NCI-H446 treated with DMSO at 0.1 percent for 48 hours (cell line): Measurements from ENCODE around the gene IL1R2.

Experiments
- DNase-seq: peaks from one replicate; lab custom pipeline; 2025; lab: John Stamatoyannopoulos, UW

Gene IL1R2, protein sequence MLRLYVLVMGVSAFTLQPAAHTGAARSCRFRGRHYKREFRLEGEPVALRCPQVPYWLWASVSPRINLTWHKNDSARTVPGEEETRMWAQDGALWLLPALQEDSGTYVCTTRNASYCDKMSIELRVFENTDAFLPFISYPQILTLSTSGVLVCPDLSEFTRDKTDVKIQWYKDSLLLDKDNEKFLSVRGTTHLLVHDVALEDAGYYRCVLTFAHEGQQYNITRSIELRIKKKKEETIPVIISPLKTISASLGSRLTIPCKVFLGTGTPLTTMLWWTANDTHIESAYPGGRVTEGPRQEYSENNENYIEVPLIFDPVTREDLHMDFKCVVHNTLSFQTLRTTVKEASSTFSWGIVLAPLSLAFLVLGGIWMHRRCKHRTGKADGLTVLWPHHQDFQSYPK

DNA sequence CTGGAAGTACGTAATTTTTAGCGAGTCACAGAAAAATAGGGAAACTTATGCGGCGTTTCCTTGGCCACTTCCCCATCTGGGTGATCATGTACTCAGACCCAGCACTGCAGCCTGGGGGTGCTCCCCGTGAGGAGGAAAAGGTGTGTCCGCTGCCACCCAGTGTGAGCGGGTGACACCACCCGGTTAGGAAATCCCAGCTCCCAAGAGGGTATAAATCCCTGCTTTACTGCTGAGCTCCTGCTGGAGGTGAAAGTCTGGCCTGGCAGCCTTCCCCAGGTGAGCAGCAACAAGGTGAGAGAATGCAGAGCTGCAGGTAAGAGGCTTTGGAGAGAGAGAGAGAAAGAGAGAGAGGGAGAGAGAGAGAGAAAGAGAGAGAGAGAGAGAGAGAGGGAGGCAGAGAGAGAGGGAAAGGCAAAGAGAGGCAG, at the start of gene IL1R2:
Gene IL1R2, plus strand, starts transcription at position 240 of the 425 bp plus-strand sequence. CDS start 16,616 bp downstream, outside the sequence.
- DNase-seq = no peak

DNA sequence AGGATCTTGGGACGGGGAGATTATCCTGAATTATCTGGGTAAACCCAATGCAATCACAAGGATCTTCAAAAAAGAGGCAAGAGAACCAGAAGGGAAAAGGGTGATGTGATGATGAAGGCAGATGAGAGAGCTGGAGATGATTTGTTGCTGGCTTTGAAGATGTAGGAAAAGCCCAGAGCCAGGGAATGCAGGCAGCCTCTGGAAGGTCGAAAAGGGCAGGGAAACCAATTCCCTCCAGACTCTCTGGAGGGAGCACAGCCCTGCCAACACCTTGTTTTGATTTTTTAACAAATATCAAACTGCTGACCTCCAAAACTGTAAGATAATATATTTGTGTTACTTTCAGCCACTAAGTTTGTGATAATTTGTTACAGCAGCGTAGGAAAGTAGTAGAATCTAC, 48.9 kb upstream of the IL1R2 start:
- DNase-seq = no peak

DNA sequence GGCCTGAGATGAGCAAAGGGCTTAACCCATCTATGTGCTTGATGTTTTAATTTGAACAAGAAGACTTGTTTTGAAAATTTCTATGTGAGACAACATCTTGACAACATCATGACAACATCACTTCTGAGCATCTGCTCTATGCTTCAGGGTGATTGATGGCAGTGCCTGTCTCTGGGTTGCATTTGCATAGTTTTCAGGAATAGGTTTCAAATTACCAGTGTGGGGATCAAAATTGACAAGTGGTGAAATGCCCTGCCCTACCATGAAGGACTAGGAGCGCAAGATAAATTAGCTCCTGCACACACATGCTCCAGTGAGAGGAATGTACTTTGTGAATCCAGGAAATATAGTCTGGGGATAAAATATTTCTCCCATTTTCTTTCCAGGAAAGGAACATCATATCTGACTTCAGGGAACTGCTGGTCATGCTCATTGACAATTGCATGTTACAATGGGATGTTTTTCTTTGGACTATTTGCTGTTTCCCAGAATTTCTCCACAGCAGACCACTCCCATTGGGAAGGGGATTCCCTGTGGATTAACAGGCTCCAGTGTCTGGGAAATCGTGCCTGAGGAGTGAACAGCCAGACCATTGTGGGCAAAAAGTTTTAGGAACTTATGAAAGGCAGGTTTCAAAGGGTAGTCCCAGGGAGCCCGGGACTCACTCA, 45.3 kb upstream of the IL1R2 start:
- DNase-seq = no peak

DNA sequence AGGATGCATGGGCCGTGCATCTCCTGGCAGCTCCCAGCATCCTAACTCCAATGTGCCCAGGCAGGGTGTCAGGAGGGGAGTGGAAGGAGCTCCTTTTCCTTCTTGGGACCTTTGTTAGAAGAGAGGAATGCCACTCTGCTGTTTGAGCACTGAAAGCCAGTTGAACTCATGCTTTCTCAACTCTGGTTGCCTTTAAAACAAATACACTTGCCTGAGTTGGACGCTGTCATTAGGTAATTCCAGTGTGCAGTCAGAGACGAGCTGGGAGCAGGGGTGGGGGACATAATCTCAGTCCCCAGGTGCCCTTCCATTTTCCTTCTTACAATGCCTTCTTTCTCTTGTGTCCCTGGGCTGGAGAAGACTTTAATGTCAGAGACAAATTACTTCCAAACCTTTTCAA, 44.4 kb upstream of the IL1R2 start:
- no peak for DNase-seq

DNA sequence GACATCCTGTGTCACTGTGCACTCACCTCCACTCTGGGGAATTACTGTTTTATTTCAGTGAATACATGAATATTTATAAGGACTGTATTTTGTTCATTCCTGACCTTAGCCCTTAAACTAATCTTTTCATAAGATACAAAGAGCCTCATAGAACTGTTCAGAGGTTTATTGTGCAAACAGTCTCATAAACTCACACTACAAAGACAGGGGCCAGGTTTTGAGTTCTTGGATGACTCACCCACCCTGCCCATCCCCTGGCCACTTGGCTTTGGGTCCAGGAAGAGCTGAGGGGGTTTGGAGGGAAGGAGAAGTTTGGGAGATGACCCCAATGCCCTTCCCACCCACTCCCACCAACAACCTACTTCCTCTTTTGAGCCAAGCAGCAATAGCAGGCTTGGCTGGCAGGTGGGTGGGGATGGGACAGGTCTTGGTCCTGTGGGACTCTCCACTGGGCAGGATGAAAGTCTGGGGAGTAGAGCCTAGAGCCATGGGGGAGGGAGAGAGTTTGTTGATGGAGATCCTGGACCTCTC, 43.1 kb upstream of the IL1R2 start:
- DNase-seq = no peak

DNA sequence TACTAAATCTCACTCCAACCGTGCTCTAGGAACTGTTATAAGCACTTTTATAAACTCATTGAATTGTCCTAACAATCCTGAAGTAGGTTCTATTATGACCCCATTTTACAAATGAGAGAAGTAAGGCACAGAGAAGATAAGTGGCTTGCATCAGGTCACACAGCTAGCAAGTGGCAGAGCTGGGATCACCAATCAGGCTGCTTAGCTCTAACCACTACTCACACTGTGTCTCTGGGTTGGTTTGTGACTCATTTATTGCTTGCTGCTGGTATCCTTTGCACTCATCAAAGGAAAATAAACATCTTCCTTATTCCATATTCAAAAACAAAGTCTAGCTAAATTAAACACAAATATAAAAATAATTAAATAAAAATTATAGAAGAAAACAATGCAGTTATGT, 42.5 kb upstream of the IL1R2 start:
- no peak for DNase-seq

DNA sequence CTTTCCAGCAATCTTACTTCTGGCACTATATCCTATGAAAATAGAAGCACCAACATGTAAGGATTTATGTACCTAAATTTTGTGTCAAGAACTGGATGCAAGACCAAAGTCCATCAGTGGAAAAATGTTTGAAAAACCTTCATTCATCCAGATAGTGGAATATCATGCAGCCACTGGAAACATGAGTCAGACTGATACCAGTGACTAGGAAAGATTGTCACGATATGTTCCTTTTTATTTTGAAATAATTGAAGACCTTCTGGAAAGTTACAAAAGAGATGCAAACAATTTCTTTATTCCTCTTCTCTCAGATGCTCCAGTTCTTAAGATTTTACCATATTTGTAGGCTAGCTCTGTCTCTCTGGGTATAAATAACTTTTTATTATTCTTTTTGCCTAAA, 40.5 kb upstream of the IL1R2 start:
- DNase-seq = no peak

DNA sequence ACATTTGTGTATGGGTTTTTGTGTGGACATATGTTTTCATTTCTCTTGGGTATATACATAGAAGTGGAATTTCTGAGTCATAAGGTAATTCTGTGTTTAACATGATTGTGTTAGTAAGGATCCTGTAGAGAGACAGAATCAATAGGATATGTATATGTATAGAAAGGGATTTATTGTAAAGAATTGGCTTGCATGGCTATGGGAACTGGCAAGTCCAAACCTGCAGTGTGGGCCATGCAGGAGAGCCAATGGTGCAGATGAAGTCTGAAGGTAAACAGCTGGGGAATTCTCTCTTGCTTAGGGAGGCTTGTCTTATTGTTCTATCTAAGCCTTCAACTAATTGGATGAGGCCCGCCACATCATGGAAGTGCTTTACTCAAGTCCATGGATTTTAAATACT, 39.2 kb upstream of the IL1R2 start:
- no peak for DNase-seq

DNA sequence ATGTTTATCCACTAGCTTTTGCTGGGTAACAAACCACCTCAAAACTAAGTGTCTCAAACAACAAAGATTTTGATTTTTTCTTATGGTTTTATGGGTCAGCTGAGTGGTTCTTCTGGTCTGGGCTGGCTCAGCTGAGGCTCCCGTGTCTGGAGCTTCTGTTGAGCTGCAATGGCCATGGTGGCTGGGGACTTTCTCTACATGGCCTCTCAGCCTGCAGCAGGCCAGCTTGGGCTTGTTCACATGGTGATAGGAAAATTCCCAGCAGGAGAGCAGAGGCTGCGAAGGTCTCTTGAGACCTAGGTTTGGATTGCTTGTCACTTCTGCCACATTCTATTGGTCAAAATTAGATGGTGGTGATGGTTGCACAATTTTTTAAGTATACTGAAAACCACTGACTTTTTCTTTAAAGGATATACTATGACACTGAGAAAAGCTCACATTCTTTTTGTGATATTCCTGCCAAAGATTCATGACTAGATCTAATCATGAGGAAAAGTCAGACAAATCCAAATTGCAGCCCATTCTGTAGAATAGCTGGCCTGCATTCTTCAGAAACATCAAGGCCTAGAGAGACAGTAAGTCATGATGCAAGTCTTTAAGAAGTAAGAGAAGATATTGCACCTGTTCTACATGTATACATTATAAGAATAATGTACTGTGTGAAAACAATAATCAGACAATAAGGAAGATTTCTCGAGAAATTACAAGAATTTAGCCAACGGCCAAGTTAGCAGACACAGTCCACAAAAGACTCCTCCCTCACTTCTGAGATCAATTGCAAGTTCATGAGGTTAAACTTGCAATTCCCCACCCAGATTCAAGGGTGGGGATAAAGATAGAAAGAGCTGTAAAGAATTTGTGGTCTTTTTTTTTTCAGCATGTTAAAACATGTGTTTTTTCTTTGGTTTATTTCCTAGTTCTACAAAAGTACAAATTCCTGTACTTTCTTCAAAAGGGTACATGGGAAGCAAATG, 35.0 kb upstream of the IL1R2 start:
- DNase-seq = no peak

DNA sequence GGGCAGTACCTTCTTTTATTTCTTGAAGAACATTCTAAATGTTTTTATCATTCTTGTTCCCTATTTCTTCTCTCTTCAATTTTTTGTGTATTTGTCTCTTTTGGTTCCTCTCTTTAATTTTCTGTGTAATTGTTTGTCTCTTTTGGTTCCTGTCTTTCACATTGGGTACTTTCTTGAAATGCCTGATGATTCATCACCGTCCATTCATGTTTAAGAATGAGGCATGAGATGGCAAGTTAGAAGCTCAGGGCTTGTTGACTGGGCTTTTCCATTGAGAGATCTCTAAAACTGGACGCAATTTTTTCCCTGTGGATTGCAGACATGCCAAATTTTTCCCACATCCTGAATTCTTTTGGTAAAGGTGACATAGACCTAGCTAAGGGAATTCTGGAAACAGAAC, 33.7 kb upstream of the IL1R2 start:
- no peak for DNase-seq

DNA sequence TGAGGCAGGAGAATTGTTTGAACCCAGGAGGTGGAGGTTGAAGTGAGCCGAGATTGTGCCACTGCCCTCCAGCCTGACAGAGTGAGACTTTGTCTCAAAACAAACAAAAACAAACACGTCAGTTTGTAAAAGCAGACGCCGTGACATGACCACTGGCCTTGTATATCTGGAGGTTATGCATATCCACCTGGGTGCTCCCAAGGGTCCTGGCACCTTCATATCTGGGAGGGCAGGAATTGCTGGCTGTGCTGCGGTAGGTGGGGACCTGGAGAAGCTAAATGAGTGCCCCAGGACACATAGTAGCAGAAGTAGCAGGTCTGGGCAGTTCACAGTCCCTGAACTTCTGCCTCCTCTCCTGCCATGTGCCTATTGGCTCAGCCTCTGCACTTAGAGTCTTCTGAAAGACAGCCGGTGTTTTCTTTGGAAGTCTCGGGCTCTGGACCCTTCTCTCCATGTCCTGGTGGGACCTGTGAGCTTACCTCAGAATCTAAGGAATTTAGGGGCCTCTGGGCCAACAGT, 30.9 kb upstream of the IL1R2 start:
- no peak for DNase-seq

DNA sequence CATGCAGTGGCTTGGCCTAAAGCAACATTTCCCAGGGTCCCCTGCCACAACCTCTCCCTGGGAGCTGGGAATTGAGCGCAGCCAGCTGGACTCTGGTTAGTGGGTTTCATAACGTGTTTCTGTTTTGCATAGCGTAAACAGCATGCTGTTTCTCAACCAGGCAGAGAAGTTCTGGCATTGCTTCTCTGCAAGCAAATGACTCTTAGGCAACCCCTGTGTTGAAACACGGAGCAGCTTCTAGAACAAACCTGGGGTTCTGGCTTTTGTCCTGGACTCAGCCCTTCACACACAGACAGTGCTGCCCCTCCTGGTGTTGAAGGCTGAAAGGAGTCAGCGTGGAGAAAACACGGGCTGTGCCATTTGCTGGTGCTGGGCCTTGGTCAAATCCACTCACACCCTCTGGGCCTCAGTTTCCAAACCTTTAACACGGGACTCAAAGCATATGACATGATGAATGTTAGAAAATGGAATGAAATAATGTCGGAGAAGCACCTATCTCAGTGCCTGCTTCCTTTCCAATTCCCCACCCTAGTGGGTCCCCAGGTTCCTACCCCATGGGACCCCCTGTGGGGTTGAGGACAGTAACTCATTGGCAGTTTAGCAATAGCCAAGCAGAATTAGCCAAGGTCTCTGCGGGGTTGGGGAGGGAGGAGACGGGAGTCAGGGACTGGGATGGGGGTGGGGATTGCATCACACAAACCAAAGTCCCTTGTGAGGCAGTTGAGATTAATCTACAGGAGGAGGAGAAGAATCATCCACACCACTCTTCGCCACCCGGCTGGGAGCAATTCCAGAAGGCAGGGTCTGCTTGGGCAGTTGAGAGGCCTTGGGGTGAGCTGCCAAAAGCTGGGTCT, 30.2 kb upstream of the IL1R2 start:
- DNase-seq = no peak

DNA sequence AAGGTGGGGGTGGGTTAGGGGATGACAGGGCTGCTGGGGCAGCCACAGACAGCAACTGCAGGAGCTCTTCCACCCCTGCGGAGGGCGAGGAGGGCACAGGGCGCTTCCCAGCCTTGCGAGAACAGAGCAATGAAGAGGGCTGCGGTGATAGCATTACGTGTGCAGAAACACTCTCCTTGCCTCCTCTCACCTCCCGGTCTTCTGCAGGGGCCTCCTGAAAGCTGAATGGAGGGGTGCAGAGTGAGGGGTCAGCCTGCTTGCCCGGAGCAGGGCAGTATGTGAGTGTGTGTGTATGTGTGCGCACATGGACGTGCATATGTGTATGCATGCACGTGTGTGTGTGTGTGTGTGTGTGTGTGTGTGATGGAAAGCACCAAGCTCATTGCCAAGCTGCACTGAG, 29.5 kb upstream of the IL1R2 start:
- DNase-seq = no peak

DNA sequence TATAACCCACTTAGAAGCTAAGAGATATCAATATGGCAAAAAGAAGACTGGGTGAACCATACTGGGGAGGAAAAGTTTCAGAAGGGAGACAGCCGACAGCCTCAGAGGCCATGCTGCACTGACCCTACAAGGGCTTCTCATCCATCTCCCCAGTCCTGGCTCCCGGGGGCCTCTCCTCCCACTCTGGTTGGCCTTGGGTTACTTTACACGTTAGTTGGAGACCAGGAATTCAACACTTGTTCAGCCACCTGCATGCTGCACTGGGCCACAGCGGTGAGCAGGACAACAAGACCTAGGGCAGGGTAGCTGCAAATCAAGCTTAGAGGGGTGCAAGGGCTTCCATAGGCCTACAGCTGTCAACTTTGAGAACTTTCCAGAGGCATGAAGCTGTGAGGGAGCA, 28.6 kb upstream of the IL1R2 start:
- no peak for DNase-seq

DNA sequence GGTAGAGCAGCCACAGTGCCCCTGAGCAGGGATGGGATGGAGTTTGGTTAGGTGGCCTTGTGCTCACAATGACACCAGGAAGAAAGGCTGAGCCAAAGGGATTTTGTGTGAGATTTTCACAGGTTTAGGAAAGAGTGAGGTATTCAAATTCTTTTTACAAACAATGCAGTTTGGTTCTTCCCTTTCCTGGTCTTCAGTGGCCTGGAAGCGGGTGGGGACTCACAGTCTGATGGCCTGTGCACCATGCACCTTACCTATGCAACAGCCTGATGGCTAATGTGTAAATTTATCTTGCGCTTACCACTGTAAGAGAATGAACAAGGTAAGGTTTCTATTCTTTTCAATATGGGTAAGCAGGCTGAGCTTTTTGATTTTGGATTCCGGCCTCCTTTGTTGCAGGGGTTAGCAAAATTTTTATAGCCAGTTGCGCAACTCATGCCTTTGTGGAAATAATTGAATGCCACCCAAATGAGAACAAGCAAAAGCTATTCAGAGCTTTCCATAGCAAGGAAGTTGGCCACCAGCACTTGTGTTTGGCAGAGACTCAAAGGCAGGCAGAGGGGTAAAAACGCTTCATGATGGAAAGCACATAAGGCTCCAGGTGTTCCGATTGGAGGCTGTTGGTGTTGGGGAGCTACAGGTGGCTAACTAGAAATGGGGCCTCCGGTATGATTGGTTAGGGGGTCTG, 23.8 kb upstream of the IL1R2 start:
- no peak for DNase-seq

DNA sequence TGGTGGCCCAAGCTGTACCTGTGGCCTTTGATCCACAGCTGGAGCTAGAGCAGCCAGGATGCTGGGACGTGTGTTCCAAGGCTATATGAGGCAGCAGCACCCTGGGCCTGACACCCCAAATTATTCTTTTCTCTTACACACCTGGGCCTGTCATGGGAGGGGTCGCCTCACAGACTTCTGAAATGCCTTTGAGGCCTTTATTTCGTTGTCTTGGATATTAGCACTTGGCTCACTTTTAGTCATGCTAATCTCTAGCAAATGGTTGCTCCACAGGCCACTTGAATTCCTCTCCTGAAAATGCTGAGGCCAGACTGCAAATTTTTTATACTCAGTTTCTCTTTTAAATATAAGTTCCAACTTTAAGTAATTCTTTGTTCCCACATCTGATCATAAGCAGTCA, 22.0 kb upstream of the IL1R2 start:
- DNase-seq = no peak

DNA sequence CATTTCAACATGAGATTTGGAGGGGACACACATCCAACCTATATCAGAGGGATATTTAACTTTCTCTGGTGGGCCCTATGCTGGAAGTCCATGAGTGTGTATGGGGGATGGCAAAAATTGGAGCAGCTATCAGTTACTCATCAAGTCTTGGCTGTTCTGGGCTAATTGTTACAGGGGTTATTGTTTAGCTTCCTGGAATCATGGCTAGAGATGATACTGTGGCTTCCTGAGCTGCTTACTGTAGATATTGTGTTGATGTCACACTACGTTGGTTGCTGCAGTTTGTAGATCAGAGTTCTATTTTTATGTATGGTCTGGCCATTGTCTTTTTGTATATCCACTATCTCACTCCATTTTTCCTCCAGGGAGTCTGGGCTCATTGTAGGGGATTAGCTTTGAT, 20.9 kb upstream of the IL1R2 start:
- no peak for DNase-seq

DNA sequence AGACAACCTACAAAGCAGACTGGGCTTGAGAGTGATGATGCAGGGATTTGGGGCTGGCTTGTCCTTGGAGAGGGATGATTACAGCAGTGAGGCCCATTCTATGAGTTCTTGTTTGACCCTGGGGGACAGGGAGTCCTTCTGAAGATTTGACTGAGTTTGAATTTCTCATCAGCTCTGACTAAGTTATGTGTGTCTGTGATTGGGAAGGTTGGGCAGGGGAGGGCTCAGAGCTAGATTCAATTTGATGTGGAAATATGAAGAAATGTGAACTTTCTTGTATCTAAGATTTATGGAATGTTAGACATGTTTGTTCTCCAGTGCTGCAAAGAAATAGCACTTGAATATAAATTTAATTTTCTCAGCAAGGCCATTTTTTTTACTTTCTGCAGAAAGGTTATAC, 19.9 kb upstream of the IL1R2 start:
- DNase-seq = no peak

DNA sequence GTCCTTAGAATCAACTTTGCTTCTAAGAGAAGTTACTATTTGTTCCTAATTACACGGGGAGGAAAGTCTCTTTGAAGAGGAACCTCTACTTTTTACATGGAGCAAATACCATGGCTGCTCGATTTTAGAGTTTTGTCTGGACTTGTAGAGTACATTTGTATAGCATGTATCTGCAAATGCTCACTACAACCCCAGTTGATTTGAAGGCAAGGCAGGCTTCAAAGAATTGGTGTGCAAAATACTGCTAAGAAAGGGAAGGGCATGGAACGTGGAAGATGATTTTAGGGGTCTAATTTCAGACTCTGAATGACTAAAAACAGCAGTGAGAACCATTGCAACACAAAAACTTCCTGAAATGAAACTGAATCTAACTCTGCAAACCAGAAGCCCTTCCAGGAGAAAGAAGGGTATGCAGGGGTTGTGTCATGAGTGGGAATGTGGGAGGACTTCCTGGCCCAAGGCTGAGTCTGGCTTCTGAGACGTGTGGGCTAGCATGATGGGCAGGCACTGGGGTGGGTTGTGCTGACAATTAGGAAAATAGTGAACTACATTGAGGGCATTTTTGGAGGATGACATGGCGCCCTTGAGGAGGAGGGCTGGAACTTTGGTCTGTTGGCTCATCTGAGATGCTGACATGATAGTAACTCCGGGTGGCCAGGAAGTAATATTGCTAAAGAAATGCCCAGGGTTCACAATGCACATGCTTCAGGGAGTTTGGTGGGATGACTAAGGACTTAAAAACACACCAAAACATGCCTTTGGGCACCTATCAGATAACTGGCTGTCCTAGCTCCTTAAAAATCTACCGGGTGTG, 18.9 kb upstream of the IL1R2 start:
- no peak for DNase-seq

DNA sequence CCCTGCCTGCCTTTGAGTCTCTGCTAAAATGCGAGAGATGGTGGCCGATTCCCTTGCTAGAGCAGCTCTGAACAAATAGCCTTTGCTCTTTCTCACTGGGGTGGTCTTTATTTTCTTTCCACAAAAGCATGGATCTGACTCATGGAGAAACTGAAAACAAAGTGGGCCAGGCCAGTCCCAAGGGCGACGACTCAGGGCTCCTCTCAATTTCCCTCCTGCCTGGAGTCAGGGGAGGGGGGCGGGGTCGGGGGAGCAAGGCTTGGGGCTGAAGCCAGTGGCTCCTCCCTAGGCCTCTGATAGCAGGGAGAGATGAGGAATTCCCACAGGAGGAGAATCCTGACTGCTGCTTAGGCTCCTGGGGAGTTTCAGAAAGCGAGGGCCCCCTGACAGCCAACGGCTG, 17.1 kb upstream of the IL1R2 start:
- no peak for DNase-seq
